Stimulated activated CD4-positive, alpha-beta T cell treated with anti-CD3 and anti-CD28 coated beads, Interleukin-15, amount 100 ng/mL, for 1 hour (primary cell): ENCODE results near the gene FARP2.
"Not testable (repeated sequence)": the region's sequence is repeated elsewhere in the genome, so short reads cannot be mapped to it uniquely, and the experiment has no call there.

Experiments
- DNase-seq, 2 donors: peaks; one replicate each; pipeline ENCODE4 v3.0.0-alpha.2; 2020; ENCODE audit warnings: low read depth in 1 of 2, low spot score in 1 of 2

Gene FARP2

DNA sequence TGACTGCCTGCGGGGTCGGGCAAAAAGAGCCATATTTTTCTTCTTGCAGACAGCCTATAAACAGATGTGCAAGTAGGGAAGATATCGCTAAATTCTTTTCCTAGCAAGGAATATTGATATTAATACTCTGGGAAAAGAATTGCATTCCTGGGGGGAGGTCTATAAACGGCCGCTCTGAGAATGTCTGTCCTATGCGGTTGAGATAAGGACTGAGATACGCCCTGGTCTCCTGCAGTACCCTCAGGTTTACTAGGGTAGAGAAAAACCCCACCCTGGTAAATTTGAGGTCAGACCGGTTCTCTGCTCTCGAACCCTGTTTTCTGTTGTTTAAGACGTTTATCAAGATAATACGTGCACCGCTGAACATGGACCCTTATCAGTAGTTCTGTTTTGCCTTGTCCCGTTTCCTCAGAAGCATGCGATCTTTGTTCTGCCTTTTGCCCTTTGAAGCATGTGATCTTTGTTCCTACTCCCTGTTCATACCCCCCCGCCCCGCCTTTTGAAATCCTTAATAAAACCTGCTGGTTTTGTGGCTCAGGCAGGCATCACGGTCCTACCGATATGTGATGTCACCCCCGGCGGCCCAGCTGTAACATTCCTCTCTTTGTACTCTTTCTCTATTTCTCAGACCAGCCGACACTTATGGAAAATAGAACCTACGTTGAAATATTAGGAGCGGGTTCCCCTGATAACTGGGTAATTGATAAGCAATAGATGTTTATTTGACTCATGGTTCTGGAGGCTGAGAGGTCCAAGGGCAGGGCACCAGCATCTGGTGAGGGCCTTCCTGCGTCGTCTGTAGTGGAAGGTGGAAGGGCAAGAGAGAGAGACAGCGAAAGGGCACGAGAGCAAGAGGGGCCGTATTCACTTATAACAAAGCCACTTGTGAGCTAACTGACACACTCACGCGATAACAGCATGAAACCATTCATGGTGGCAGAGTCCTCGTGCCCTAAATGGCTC, 170.0 kb downstream of the FARP2 start:
- DNase-seq: not testable (repeated sequence)

DNA sequence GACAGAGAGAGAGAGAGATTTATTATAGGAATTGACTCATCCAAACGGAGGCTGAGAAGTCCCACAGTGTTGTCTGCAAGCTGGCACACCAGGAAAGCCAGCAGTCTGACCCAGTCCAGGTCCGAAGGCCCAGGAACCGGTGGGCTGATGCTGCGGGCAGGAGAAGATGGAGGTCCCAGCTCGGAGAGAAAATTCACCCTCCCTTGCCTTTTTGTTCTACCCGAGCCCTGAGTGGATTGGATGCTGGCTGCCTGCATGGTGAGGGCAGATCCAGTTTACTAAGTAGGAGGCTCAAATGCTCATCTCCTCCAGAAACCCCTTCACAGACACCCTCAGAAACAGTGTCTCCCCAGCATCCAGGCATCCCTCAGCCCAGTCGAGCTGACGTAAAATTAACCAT, 174.5 kb downstream of the FARP2 start:
- no peak for DNase-seq

DNA sequence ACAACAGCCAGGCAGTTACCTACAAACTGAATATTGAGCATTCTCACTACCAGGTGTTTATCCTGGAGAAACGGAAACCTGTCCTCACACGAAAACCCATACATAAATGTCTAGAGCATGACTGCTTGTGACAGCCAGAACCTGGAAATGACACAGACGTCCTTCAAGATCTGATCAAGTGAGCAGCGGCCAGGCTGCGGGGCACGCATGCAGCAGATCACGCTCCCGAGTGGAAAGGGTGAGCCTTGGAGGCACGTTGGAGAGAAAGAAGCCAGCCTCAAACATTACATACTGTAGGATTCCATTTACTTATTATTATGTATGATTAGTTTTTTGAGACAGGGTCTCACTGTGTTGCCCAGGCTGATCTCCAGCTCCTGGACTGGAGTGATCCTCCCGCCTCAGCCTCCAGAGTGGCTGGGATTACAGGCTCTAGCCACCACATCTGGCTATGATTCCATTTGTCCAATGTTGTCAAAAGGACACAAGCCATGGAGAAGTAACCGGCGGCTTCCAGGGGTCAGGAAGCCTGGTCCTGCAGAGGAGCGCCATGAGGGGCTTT, 175.2 kb downstream of the FARP2 start:
- DNase-seq: no peak

DNA sequence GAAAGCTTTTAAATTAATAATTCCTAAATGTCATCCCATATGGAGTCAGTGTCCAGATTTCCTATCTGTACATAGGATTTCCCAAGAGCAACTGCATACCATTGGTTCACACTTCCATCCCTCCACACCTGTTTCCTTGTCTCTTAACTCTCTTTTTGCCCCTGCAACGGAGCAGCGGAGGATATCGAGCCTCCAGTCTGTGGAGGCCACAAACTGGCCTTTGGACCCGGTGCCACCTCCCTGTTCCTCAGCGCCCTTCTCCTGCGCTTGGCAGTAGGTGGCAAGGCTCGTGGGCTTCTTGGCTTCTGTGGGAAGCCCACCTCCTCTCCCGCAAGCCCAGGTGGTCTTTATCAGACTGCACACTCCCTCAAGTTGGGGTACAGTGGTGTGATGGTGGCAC, 176.1 kb downstream of the FARP2 start:
- DNase-seq: no peak

DNA sequence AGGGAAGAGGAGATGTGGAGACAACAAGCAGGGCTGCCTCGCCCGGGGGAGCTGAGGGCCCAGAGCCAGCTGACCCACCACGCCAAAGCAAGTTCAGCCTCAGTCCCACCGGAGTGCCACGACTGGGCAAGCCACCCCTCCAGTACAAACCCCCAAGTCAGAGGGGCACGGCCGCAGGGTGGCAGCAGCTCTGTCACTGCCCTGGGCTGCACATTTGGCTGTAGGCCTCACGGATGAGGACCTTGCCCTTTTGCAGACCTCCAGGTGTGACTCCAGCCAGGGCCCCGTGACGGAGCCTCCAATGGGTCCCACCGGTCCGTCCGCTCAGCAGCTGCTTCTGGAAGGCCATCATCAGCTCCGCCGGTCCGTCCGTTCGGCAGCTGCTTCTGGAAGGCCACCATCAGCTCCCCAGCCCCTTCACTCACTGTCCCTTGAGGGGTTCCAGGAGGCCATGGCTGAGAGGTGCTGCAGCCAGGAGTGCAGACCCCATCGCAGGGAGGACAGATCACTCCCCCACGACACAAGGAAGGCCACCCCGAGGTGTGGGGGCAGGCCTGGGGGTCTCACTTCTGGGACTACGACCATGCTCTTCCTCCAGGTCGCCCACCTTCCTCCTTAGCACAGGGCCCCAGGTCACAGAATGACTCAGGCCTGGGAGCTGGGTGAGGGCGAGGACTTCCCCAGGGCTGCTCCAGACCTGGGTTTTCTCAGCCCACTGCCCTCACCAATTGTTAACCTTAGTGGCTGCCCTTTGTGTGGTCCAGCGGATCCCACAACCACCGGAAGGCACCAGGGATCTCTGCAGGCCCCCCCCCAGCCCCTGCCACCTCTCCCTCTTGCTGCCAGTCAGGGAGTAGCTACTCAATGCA, 176.9 kb downstream of the FARP2 start:
- no peak for DNase-seq

DNA sequence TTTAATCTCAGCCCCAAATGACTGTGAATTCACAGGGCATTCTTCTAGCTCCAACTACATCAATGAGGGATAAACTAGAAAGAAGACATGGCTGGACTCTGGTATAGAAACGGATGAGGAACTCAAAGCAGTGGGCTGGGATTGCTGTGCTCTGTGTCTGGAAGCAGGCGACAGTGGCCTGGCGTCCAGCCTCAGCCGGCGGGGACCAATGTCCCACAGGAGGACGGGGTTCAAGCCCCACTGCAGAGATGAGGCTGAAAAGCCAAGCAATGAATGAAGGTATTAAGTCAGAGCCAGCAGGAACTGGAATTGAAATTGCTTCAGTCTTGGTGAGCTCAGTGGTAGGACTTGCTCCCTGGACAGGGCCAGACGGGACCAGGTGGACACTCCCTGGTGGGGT, 178.2 kb downstream of the FARP2 start:
- no peak for DNase-seq

DNA sequence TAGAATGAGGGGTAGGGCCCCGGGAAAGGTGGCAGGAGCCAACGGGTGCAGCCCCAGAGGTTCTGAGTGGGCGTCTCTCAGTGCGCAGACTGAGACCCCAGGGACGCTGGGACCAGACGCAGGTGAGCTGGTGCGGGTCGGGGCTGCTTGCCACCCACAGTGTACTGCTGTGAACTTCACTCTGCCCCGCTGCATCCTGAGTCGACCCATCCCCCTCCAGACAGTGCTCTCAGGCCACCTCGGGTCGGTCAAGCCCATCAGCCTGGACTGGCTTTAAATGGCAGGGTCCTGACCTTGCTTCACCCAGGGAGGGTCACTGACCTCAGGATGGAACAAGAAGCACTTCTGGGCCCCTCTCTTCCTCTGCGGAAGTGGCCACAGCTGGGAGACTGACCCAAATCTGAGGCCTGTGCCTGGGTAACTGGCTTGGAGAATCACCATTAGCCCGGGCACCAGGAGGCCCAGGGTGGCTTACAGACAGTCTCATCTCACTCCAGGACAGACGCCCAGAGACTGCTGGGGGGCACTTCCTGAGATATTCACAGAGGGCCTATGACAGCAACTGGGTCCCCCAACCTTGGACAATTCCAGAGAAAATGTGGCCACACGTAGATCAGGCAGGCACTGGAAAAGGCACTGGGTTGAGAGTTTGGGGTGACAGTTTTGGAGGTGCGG, 178.8 kb downstream of the FARP2 start:
- DNase-seq: no peak

DNA sequence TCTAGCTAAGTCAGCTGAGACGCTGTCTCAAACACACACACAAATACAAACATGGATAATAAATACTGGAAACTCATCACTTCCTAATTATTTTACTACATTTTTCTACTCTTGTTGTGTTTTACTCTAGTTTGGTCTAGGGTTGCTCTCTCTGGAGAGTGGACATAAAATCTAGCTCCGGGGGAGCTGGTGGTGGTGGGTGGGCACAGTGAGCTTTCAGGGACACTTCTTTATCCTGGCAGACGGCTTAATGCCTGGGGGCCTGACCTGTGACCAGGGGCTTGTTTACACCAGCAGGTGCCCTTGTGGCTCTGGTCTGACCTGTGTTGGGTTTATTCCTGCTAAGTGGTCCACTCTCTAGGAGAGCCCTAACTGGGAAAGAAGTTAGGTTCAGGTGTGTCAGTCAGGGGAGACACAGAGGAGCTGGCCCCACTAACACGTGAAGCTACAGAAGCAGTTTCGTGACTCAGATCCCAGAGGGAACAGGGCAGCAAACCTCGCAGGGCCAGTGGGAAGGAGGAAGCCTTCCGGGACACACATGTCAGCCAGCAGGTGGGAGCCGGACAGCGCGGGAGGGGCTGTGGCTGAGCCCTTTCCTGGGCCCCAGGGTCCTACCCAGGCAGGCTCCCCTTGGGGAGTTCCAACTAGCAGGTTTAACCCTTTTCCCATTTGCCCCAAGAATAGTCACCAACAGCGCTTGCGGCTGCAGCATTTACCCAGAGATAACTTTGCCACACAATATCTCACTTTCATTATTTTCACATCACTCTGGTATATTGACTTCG, 180.0 kb downstream of the FARP2 start:
- DNase-seq: no peak

DNA sequence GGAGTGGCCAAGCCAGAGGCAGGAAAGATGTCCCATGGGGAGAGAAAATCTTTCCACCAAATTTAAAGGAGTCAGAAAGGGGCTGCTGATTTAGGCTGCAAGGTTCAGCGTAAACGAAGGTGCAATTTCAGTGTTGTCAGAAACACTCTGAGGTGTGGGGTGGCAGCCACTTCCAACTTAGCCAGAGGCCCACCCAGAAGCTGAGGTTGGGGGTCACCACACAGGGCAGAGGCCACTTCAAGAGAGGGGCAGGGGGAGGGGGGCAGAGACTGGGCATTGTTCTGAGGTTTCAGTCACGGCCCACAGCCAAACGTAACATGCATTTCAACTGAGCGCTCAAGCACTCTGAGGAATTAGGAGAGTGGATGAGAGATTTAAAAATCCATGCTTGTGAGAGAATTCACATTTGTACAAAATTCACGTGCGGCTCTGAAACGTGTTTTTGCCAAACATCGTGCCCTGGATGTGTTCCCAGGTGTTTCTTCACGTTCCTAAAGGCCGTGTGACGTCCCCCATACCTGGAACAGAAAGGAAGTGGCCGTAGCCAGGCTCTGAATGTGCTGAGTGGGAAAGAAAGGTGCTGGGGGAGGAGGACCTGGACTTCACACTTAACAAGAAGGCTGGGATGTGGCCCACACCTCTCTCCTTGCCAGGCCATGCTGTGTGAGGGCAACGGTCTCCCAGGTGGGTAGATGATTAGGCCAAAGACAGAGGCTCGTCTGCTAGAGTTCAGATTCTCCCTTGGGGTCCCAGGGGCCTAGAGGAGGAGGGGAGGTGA, 182.9 kb downstream of the FARP2 start:
- DNase-seq: no peak

DNA sequence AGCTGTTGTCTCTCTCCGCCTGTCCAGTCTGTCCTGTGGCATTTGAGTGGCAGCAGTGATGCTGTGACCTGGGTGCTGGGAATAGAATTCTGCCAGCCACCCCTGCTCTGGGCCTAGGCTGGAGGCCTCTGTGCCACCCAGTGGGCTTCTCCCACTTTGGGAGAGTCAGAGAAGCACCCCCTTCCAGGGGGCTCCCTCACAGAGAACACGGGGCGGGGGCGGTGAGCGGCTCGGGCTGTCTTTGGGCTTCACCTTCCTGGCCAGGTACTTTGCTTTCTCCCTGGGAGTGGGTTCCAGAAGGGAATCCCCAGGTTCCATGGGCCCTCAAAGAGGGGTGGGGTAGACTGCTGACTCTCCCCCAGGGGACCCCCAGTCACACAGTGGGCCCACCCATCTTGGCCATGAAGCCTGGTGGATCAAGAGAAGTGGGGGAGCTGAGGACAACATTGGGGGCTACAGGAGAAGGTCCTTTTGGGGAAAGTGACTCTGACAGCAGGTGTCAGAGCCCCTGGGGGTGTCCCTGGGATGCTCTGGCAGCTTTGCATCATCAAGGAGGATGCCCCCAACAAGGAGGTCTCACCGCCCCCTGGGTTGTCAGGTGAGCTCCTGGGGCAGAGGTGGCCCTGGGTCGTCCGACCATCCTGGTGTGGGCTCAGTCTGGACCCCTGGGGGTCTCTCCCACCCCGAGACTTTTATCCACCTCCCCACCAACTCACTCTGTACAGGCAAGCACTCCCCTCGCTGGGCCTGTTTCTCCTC, 183.7 kb downstream of the FARP2 start:
- no peak for DNase-seq

DNA sequence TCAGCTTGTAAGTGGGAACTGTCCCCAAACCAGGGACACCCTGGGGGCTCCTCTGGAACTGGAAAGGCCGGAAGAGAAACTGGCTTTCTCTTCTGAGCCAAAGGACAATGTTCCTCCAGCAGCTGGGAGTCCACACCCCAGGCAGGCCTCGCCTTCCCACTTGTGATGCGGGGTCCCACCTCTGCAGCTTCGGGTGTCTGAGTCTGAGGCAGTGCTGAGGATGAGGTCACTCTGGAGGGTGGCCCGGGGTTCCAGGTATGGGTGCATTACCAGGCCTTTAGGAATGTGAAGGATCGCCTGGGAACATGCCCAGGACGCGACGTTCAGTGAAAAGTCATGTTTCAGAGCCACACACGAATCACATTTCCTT, 184.3 kb downstream of the FARP2 start:
- DNase-seq: no peak

DNA sequence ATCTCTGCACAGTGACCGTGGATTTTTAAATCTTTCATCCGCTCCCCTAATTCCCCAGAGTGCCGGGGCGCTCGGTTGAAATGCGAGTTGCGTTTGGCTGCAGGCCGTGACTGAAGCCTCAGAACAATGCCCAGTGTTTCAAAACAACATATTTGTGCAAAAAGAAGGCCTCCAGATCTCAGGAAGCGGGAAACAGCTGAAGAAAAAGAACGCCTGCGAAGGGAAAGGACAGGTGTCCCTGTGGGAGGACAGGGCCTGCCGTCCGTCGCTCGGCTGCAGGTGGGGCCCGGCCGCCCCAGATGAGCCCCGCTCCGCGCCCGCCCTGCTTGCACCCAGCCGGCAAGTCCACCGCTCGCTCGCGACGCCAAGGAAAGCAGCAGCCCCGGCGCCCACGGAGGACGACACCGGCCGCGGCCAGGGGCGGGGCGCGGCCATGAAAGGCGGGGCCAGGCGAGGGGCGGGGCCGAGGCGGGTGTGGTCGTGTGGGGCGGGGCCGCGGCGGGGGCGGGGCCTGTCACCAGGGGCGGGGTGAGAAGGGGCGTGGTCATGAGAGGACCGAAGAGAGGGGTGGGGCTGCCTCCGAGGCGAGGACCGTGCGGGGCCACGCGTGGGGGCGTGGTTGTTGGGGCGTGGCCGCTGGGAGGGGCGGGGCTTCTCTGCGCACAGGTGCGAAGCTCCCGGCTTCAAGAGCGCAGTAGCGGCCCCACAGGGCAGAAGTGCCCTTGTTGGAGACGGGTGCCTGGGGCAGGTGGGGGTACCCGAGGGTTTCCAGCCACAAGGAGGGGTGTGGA, 184.9 kb downstream of the FARP2 start:
- DNase-seq: peak; percentile 17 to 49

DNA sequence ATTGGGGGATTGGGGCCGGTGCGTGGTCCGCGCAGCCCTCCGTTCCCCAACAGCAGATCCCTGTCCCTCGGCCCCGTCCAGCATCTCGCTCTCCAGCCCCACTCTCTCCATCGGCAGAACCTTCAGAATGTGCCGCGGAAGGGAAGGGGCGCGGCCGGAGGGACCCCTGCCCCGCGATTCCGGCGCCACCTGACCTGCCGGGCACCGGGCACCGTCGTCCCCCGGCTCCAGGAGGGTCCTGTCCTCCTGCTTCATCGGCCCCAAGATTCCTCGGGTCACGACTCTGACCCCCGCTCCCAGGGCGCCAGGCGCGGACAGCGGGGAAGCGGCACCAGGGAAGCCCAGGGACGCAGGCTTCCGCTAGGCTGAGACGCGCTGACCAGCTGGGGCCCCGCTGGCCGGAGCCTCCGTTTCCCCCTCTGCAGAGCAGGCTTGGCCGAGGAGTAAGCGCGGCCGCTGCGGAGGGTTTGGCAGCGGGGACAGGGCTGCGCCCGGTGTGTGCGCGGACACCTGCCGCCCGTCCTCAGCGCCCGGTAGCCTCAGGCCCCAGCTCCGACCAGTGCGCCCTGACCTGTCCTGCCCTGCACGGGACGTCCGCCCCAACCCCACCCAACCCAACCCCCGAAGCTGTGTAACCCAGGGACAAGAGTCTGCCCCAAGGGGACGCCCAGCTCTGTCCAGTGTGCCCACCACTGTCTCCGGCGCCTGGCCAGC, 185.6 kb downstream of the FARP2 start:
- DNase-seq: no peak

DNA sequence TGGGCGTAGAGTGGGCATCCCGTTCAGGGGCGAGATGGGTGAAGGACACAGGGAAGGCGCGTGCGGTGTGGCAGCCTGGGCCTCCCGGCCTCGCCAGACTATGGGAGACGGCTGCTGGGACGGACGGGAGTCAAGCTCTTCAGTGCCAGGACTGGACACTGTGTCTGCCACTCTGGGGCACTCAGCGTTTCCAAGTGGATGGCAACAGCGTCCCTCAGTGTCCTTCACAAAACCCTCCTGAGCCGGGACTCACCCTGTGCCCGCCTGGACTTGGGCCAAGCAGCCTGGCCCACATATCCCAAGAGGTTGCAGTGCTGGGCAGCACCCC, 186.2 kb downstream of the FARP2 start:
- DNase-seq: no peak
